HG02678 (cell line): Measurements from ENCODE around the gene USP12.
"Not testable (repeated sequence)": the region's sequence is repeated elsewhere in the genome, so short reads cannot be mapped to it uniquely, and the experiment has no call there.

ENCODE experiments used
- ATAC-seq: cut with Tn5 transposase; IDR thresholded peaks from one replicate; pipeline ENCODE4 v1.9.1; 2021; ENCODE audit warnings: mild to moderate bottlenecking, moderate library complexity; ENCODE audit not compliant: unreplicated experiment

USP12 gene

GRCh38 chr13:27124571-27124970 is 47.0 kb downstream of the USP12 start:
- no peak for ATAC-seq

- not testable (repeated sequence) for ATAC-seq
Observed at GRCh38 chr13:27123445-27123844, 48.2 kb downstream of the USP12 start.

- no peak for ATAC-seq
Observed at GRCh38 chr13:27122036-27122435, 49.6 kb downstream of the USP12 start.

GRCh38 chr13:27120811-27121210 is 50.8 kb downstream of the USP12 start:
- ATAC-seq, result no peak

- no peak for ATAC-seq
Observed at GRCh38 chr13:27120011-27120410, 51.6 kb downstream of the USP12 start.

GRCh38 chr13:27118428-27119054 is 53.1 kb downstream of the USP12 start:
- no peak for ATAC-seq

- no peak for ATAC-seq
Observed at GRCh38 chr13:27117952-27118351, 53.7 kb downstream of the USP12 start.

- ATAC-seq, result no peak
Observed at GRCh38 chr13:27117158-27117557, 54.5 kb downstream of the USP12 start.

GRCh38 chr13:27113436-27113835 is 58.2 kb downstream of the USP12 start:
- no peak for ATAC-seq

GRCh38 chr13:27112006-27112405 is 59.6 kb downstream of the USP12 start:
- ATAC-seq, result no peak

GRCh38 chr13:27110056-27110746 is 61.4 kb downstream of the USP12 start:
- no peak for ATAC-seq

- ATAC-seq, result no peak
Observed at GRCh38 chr13:27106144-27106543, 65.5 kb downstream of the USP12 start.

GRCh38 chr13:27104606-27105005 is 67.0 kb downstream of the USP12 start:
- no peak for ATAC-seq

GRCh38 chr13:27101847-27102246 is 69.8 kb downstream of the USP12 start:
- ATAC-seq, result no peak

- no peak for ATAC-seq
Observed at GRCh38 chr13:27101289-27101688, 70.3 kb downstream of the USP12 start.

- ATAC-seq, result no peak
Observed at GRCh38 chr13:27097691-27098090, 73.9 kb downstream of the USP12 start.

- ATAC-seq, result no peak
Observed at GRCh38 chr13:27091451-27091850, 80.2 kb downstream of the USP12 start.

GRCh38 chr13:27088619-27089018 is 83.0 kb downstream of the USP12 start:
- ATAC-seq, result no peak

- ATAC-seq, result no peak
Observed at GRCh38 chr13:27086599-27087265, 84.9 kb downstream of the USP12 start.

GRCh38 chr13:27083183-27083582 is 88.4 kb downstream of the USP12 start:
- no peak for ATAC-seq

GRCh38 chr13:27081893-27082679 is 89.5 kb downstream of the USP12 start:
- no peak for ATAC-seq
